SK-N-SH treated with all-trans-retinoic acid at 6 μM for 48 hours (cell line): Measurements from ENCODE around the gene CLDN18.

ENCODE experiments used
- CSDC2 ChIP-seq: fragments of 250-450 bp; sonication (Bioruptor Pico); IDR thresholded peaks from 2 replicates; pipeline ENCODE4 v1.5.0; 2020; ENCODE audit warnings: mild to moderate bottlenecking, moderate library complexity
- RARB ChIP-seq: fragments of 250-450 bp; sonication (Bioruptor Pico); IDR thresholded peaks from 2 replicates; pipeline ENCODE4 v1.8.0; 2021; ENCODE audit warnings: mild to moderate bottlenecking, moderate library complexity
- ZFP3 ChIP-seq: fragments of 250-450 bp; sonication (Bioruptor Pico); IDR thresholded peaks from 2 replicates; pipeline ENCODE4 v1.5.0; 2020; ENCODE audit warnings: mild to moderate bottlenecking, moderate library complexity
- ZFP30 ChIP-seq: fragments of 450-650 bp; formaldehyde crosslinking; IDR thresholded peaks from 2 replicates; pipeline ENCODE4 v1.5.0; 2022; ENCODE audit warnings: mild to moderate bottlenecking, moderate library complexity
- TF ChIP-seq, protein P1 (sequence below): fragments of 250-450 bp; sonication (Bioruptor Pico); IDR thresholded peaks from 2 replicates; pipeline ENCODE4 v1.5.1; 2021; ENCODE audit warnings: mild to moderate bottlenecking, moderate library complexity
- TF ChIP-seq, protein P2 (sequence below): fragments of 250-450 bp; sonication (Bioruptor Pico); IDR thresholded peaks from 2 replicates; pipeline ENCODE4 v1.8.0; 2020; ENCODE audit warnings: mild to moderate bottlenecking, moderate library complexity, borderline replicate concordance

DNA sequence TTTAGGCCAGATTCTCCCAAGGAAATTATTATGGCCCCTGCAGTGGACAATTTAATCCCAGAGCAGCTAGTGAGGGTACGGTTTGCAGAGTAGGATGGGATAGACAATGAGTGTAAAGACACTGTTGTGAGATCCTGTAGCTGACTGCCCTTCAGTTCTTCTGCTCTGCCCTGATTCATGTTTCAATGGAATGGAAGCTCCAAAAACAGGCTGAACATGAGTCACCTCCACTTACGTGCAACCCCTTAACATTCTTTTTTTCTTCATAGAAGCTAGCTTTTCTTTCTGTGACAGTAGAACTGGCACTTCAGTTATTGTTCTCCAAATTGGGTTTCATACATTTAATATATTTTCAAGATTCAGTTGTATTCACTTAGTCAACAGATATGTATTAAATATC is 32.1 kb downstream of the CLDN18 start:
- TF ChIP-seq ZFP3 (CRISPR knock-in tag): no peak
- TF ChIP-seq, protein P1, sequence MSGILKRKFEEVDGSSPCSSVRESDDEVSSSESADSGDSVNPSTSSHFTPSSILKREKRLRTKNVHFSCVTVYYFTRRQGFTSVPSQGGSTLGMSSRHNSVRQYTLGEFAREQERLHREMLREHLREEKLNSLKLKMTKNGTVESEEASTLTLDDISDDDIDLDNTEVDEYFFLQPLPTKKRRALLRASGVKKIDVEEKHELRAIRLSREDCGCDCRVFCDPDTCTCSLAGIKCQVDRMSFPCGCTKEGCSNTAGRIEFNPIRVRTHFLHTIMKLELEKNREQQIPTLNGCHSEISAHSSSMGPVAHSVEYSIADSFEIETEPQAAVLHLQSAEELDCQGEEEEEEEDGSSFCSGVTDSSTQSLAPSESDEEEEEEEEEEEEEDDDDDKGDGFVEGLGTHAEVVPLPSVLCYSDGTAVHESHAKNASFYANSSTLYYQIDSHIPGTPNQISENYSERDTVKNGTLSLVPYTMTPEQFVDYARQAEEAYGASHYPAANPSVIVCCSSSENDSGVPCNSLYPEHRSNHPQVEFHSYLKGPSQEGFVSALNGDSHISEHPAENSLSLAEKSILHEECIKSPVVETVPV (CRISPR knock-in tag): no peak
- TF ChIP-seq, protein P2, sequence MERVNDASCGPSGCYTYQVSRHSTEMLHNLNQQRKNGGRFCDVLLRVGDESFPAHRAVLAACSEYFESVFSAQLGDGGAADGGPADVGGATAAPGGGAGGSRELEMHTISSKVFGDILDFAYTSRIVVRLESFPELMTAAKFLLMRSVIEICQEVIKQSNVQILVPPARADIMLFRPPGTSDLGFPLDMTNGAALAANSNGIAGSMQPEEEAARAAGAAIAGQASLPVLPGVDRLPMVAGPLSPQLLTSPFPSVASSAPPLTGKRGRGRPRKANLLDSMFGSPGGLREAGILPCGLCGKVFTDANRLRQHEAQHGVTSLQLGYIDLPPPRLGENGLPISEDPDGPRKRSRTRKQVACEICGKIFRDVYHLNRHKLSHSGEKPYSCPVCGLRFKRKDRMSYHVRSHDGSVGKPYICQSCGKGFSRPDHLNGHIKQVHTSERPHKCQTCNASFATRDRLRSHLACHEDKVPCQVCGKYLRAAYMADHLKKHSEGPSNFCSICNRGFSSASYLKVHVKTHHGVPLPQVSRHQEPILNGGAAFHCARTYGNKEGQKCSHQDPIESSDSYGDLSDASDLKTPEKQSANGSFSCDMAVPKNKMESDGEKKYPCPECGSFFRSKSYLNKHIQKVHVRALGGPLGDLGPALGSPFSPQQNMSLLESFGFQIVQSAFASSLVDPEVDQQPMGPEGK: no peak
- TF ChIP-seq CSDC2: no peak
- no peak for TF ChIP-seq ZFP30 (CRISPR knock-in tag)
- no peak for TF ChIP-seq RARB (CRISPR knock-in tag)
